AG09319 (cell line): ENCODE results near the gene MYO1C.
"Not testable (repeated sequence)": the region's sequence is repeated elsewhere in the genome, so short reads cannot be mapped to it uniquely, and the experiment has no call there.

ENCODE experiments used
- DNase-seq: peaks from one replicate; pipeline ENCODE4 v3.0.0-alpha.2; 2010; ENCODE audit warnings: low read depth; ENCODE audit errors: extremely low read depth
- CTCF ChIP-seq: IDR thresholded peaks from 2 replicates; pipeline ENCODE4 v1.5.1; 2011; ENCODE audit warnings: low read depth, mild to moderate bottlenecking, inconsistent platforms, low read length, moderate library complexity

The MYO1C gene

GRCh38 chr17:1446201-1446600 lies 46.3 kb downstream of the MYO1C start:
- DNase-seq, result no peak
- no peak for TF ChIP-seq CTCF

GRCh38 chr17:1445695-1446094 lies 46.8 kb downstream of the MYO1C start:
- not testable (repeated sequence) for DNase-seq

- not testable (repeated sequence) for DNase-seq
Measured at GRCh38 chr17:1442721-1443120, 49.8 kb downstream of the MYO1C start.

- DNase-seq, result no peak
- TF ChIP-seq CTCF, result no peak
Measured at GRCh38 chr17:1442187-1442586, 50.3 kb downstream of the MYO1C start.

GRCh38 chr17:1440921-1441320 lies 51.6 kb downstream of the MYO1C start:
- no peak for DNase-seq
- no peak for TF ChIP-seq CTCF

GRCh38 chr17:1438593-1439083 lies 53.8 kb downstream of the MYO1C start:
- no peak for DNase-seq
- no peak for TF ChIP-seq CTCF

GRCh38 chr17:1435326-1435725 lies 57.2 kb downstream of the MYO1C start:
- no peak for TF ChIP-seq CTCF
- DNase-seq, result no peak

GRCh38 chr17:1434150-1434549 lies 58.3 kb downstream of the MYO1C start:
- no peak for DNase-seq
- TF ChIP-seq CTCF, result no peak
